LNCaP clone FGC (cell line): ENCODE data around the gene VPS51.
"Not testable (repeated sequence)": the region's sequence is repeated elsewhere in the genome, so short reads cannot be mapped to it uniquely, and the experiment has no call there.

Source experiments
- DNase-seq: peaks from one replicate; pipeline ENCODE4 v3.0.0-alpha.2; 2011; ENCODE audit warnings: low read depth
- H3K4me3 ChIP-seq: 2 replicates; pipeline ENCODE4 v1.5.1; 2011; ENCODE audit warnings: mild to moderate bottlenecking, low read depth, low read length, control low read depth
- TF ChIP-seq, protein P1 (sequence below): IDR thresholded peaks from 2 replicates; pipeline ENCODE4 v1.5.1; 2012; ENCODE audit warnings: mild to moderate bottlenecking; ENCODE audit not compliant: control insufficient read depth, insufficient read depth; ENCODE audit errors: extremely low read depth

VPS51 gene

DNA sequence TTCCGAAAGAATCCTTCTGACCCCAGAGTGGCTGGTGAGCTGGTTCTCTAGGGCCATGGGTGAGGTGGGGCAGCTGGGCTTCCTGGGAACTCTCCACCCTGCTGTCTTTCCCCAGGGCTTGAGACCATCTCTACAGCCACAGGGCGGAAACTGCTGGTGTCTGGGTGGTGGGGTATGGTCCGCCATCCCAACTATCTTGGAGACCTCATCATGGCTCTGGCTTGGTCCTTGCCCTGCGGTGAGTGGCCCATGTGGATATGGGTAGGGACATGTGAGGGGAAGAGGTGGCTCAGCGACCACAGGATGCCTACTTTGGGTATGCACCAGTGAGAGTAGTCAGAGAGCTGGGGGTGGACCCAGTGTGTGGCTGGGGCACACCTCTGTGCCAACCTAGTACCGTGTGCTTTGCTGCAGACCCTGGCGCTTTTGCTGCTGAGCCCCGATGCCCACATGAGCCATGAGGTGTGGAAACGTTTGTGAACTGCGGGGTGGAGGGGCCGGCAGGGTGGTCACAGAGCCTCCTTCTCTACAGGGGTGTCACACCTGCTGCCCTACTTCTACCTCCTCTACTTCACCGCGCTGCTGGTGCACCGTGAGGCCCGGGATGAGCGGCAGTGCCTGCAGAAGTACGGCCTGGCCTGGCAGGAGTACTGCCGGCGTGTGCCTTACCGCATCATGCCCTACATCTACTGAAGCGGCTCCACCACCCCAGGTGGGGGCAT is 19.5 kb downstream of the VPS51 start:
- TF ChIP-seq, protein P1, sequence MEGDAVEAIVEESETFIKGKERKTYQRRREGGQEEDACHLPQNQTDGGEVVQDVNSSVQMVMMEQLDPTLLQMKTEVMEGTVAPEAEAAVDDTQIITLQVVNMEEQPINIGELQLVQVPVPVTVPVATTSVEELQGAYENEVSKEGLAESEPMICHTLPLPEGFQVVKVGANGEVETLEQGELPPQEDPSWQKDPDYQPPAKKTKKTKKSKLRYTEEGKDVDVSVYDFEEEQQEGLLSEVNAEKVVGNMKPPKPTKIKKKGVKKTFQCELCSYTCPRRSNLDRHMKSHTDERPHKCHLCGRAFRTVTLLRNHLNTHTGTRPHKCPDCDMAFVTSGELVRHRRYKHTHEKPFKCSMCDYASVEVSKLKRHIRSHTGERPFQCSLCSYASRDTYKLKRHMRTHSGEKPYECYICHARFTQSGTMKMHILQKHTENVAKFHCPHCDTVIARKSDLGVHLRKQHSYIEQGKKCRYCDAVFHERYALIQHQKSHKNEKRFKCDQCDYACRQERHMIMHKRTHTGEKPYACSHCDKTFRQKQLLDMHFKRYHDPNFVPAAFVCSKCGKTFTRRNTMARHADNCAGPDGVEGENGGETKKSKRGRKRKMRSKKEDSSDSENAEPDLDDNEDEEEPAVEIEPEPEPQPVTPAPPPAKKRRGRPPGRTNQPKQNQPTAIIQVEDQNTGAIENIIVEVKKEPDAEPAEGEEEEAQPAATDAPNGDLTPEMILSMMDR: no peak
- H3K4me3 ChIP-seq: peak overlapping the region; percentile 90
- DNase-seq: no peak

DNA sequence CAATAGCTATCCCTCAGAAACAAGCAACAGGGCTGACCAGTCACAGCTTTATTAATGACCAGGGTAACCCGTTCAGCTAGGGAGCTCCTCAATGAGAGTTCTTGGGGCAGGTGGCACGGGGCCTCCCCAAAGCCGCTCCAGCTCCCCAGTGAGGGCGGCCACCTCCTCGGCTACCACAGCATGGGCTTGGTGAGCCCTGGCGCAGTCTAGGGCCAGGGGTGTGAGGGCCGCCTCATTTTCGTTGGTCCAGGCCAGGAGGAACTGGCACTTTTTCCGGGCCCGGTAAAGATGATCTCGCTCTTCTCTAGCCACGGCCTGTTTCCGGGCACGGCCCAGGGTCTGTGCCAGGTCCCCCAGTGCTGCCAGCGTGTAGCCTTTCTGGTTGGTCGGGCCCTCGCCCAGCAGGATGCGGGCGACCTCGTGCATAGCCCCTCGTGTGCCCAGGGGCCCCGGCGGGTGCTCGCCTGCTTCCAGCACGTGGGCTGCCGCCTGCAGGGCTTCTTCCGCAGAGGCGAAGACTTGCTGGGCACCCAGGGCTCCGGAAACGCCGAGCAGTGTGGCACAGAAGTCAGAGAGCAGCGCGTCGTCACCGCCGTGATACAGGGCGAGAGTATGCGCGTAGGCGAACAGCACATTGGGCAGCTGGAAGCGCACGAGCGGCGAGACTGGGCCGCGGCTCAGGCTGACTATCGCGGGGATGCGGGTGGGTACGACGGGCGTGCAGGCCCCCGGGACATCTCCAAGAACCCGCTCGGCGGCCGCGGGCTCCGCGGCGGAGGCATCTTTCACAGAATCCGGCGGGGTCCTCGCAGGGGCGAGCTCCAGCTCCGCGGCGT is 20.6 kb downstream of the VPS51 start:
- no peak for DNase-seq
- TF ChIP-seq, protein P1: no peak

DNA sequence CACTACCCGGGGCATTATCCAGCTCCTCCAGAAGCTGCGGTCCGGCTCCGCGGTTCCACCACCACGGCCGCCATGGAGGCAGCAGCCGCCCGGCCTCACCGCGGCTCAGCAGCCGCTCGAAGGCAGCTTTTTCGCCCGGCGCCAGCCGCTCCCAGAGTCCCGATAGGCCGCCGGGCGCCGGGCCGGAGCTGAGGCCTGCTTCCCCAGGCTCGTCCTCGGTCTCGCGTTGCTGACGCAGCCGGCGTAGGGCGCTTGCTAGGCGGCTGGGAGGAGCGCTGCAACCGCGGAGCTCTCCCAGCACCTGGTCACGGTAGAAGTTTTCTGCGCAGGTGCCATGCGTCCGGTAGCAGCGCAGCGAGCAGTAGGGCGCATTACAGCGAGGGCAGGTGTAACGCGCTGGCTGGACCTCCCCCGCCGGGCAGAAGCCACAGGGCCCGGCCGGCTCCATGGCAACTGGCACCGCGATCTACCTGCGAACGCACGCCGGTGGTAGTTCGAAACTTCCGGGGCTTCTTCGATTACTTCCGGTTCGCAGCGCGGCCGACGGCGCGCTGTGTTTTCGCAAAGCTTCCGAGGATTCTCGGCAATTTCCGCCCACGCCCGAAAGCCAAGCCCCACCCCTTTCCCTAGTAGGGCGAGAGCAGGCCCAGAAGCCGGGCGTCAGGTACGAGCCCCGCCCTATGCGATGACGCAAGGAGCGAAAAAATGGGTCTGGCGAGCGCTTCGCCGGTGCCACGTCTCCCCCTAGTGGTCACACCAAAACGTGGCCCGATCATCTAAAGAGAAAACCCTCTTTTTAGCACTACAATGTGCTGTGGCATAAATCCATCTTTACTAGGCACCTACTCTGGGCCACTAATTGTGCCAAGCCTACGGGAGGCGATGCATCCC is 21.4 kb downstream of the VPS51 start, which contains the start of gene ZNHIT2:
ZNHIT2 (minus strand) TSS at position 496 of the 891 bp plus-strand sequence; CDS start at position 448, 48 bp downstream.
- H3K4me3 ChIP-seq: peak within 1 kb of the TSS; percentile 90
- TF ChIP-seq, protein P1: peak; percentile 94
- DNase-seq: peak; percentile 95

More for the DNA sequence above, 20.6 kb downstream of the VPS51 start:
- H3K4me3 ChIP-seq: peak overlapping the region; percentile 90

GRCh38 chr11:65118097-65118837 is 22.3 kb downstream of the VPS51 start:
- DNase-seq: no peak
- TF ChIP-seq, protein P1: no peak
- peak overlapping the region; percentile 90; the same call in 1 of the 2 replicates for H3K4me3 ChIP-seq

DNA sequence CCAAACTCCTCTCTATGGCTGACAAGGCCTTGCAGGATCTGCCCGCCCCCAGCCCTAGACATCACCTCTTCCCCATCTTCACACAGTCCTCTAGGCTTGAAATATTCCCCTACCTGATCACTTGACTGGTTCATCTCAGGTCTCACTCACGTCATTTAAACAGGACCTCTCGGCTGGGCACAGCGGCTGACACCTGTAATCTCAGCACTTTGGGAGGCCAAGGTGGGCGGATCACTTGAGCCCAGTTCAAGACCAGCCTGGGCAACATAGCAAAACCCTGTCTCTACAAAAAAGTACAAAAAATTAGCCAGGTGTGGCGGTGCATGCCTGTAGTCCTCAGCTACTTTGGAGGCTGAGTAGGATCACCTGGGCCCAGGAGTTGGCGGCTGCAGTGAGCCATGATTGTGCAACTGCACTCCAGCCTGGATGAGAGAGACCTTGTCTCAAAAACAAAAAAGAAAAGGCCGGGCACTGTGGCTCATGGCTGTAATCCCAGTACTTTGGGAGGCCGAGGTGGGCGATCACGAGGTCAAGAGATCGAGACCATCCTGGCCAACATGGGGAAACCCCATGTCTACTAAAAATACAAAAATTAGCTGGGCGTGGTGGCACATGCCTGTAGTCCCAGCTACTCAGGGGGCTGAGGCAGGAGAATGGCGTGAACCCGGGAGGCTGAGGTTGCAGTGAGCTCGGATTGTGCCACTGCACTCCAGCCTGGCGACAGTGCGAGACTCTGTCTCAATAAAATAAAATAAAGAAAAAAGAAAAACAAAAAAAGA is 23.1 kb downstream of the VPS51 start:
- not testable (repeated sequence) for DNase-seq, H3K4me3 ChIP-seq

GRCh38 chr11:65119670-65119995 is 23.6 kb downstream of the VPS51 start:
- TF ChIP-seq, protein P1: no peak
- H3K4me3 ChIP-seq: no peak overlapping the region
- DNase-seq: no peak
